T-helper 2 cell treated with Interferon-gamma antibody and Interleukin-4, amounts not matched to agents 5 μg/mL and 100 μg/mL, for 36 hours (primary cell): ENCODE data around the gene GPX4.

Experiments
- DNase-seq: peaks from one replicate; pipeline ENCODE4 v3.0.0; 2021; ENCODE audit warnings: low spot score
- H3K27ac Mint-ChIP-seq: one replicate; pipeline ENCODE4 v1.8.0; 2021; ENCODE audit warnings: mild to moderate bottlenecking, mixed read lengths
- H3K27me3 Mint-ChIP-seq: one replicate; pipeline ENCODE4 v1.8.0; 2021; ENCODE audit warnings: low read depth, mixed read lengths
- H3K36me3 Mint-ChIP-seq: one replicate; pipeline ENCODE4 v1.8.0; 2021; ENCODE audit warnings: low read depth, mixed read lengths
- H3K4me1 Mint-ChIP-seq: one replicate; pipeline ENCODE4 v1.8.0; 2021; ENCODE audit warnings: low read depth, mixed read lengths
- H3K4me3 Mint-ChIP-seq: one replicate; pipeline ENCODE4 v1.8.0; 2022; ENCODE audit warnings: mild to moderate bottlenecking, moderate library complexity, mixed read lengths
- H3K9me3 Mint-ChIP-seq: one replicate; pipeline ENCODE4 v1.8.0; 2021; ENCODE audit warnings: mixed read lengths

GPX4 gene

GRCh38 chr19:1094978-1095701 is 8.7 kb upstream of the GPX4 start, which contains the start of gene POLR2E:
POLR2E (minus strand) TSS chr19:1095375; CDS start chr19:1095315, 60 bp downstream.
- Mint-ChIP-seq H3K4me3 (peak within 1 kb of the TSS; percentile 92), H3K27me3 (no peaks in the 10 kb centered on the region), H3K4me1 (peaks cover 28% of the 10 kb centered on the region), H3K27ac (peak within 1 kb of the TSS; percentile 88), H3K9me3 (peaks cover 6% of the 10 kb centered on the region), H3K36me3 (peaks cover 21% of the 10 kb centered on the region)
- peak; percentile 97 for DNase-seq

DNA sequence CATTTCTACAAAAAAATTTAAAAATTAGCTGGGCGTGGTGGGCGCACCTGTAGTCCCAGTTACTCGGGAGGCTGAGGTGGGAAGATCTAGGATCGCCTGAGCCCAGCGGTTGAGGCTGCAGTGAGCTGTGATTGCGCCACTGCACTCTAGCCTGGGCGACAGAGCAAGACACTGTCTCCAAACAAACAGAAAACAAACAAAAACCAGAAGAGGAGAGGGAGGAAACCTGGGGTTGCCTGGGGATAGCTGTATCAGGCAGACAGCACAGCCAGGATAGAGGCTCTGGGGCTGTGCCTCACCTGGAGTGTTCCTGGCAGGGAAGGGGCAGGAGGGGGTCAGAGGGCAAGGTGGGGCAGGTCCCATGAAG is 6.0 kb upstream of the GPX4 start:
- Mint-ChIP-seq H3K36me3 (peaks cover 17% of the 10 kb centered on the region), H3K27me3 (no peaks in the 10 kb centered on the region), H3K27ac (peak overlapping the region; percentile 58), H3K4me3 (no peak overlapping the region), H3K4me1 (peaks cover 39% of the 10 kb centered on the region), H3K9me3 (peaks cover 6% of the 10 kb centered on the region)
- DNase-seq, result no peak

GRCh38 chr19:1098177-1099051 is 5.4 kb upstream of the GPX4 start:
- no peak for DNase-seq

GRCh38 chr19:1101337-1101698 is 2.5 kb upstream of the GPX4 start:
- DNase-seq, result no peak
- Mint-ChIP-seq H3K4me3 (peak overlapping the region; percentile 54), H3K27me3 (no peaks in the 10 kb centered on the region), H3K4me1 (peaks cover 29% of the 10 kb centered on the region), H3K27ac (peak overlapping the region; percentile 78), H3K36me3 (peaks cover 6% of the 10 kb centered on the region), H3K9me3 (peaks cover 6% of the 10 kb centered on the region)

More at GRCh38 chr19:1098177-1099051, 5.4 kb upstream of the GPX4 start:
- Mint-ChIP-seq H3K4me3 (peak overlapping the region; percentile 9), H3K27me3 (no peaks in the 10 kb centered on the region), H3K36me3 (peaks cover 11% of the 10 kb centered on the region), H3K4me1 (peaks cover 40% of the 10 kb centered on the region), H3K9me3 (peaks cover 6% of the 10 kb centered on the region), H3K27ac (peak overlapping the region; percentile 58)

DNA sequence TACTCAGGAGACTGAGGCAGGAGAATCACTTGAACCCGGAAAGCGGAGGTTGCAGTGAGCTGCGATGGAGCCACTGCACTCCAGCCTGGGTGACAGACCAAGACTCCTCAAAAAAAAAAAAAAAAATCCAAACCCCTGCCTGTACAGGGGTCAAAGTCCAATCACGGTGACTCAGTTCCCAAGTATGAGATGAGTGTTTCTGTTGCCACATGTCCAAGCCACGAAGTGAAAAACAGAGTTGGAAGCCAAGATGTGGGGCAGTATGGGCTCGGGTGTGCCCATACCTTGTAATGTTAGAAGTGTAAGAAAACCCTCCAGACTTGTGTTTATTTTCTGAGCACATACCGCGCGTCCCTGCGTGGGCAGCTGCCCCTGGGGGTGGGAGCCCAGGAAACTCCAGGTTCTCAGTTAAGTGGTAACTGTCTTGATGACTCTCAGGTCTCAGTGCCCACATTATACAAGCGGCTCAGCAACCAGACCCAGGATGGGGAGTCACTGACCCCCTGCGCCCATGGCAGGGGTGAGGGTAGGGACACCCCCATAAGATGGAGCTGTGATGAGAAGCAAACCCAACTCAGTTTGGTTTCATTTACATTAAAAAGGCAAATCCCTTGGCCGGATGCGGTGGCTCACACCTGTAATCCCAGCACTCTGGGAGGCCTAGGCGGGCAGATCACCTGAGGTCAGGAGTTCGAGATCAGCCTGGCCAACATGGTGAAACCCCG is 1.2 kb upstream of the GPX4 start:
- Mint-ChIP-seq H3K36me3 (peaks cover 7% of the 10 kb centered on the region), H3K4me1 (peaks cover 29% of the 10 kb centered on the region), H3K27ac (peak overlapping the region; percentile 75), H3K4me3 (peak overlapping the region; percentile 63), H3K27me3 (no peaks in the 10 kb centered on the region), H3K9me3 (peaks cover 6% of the 10 kb centered on the region)
- DNase-seq, result peak; percentile 88

GRCh38 chr19:1103132-1103707 is 574 bp upstream of the GPX4 start:
- DNase-seq, result no peak
- Mint-ChIP-seq H3K27me3 (no peaks in the 10 kb centered on the region), H3K9me3 (peaks cover 6% of the 10 kb centered on the region), H3K27ac (peak overlapping the region; percentile 75), H3K36me3 (peaks cover 7% of the 10 kb centered on the region), H3K4me1 (peaks cover 24% of the 10 kb centered on the region), H3K4me3 (peak overlapping the region; percentile 63)

DNA sequence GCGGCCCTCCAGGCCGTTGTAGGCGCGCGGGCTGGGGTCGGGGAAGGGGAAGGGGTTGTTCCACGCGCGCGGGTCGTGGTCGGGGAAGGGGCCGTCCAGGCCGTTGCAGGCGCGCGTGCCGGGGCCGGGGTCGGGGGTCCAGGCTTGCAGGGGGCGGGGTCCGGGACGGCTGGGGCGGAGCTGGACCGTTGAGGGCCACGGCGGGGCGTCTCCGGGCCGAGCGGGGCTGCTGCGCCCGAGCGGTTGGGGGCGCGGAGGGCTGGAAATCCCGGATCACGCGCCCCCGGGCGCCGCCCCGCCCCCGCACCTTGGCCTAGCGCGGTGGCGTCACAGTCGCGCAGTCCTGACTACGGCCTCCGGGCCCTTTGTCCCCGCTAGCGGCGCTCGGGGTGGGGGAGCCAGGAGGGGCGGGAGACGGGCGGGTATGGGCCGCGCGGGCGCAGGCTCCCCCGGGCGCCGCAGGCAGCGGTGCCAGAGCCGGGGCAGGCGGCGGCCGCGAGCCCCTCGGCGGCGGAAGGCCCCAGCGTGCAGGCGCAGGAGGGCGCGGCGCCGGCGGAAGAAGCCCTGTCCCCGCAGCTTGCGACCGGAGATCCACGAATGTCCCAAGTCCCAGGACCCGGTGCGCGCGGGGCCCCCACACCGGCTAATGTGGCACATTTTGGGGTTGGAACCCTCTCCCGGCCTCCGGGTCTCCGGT is 665 bp downstream of the GPX4 start:
- Mint-ChIP-seq H3K4me3 (peak overlapping the region; percentile 73), H3K27me3 (no peaks in the 10 kb centered on the region), H3K27ac (peak overlapping the region; percentile 49), H3K36me3 (peaks cover 5% of the 10 kb centered on the region), H3K4me1 (peaks cover 17% of the 10 kb centered on the region), H3K9me3 (peaks cover 6% of the 10 kb centered on the region)
- peak; percentile 81 for DNase-seq

- Mint-ChIP-seq H3K9me3 (no peaks in the 10 kb centered on the region), H3K27me3 (no peaks in the 10 kb centered on the region), H3K27ac (peak overlapping the region; percentile 49), H3K4me1 (peaks cover 15% of the 10 kb centered on the region), H3K36me3 (peaks cover 1% of the 10 kb centered on the region), H3K4me3 (peak overlapping the region; percentile 73)
- no peak for DNase-seq
Measured at GRCh38 chr19:1105008-1105872, 1.4 kb downstream of the GPX4 start.

- H3K4me3 Mint-ChIP-seq, result peak overlapping the region; percentile 54
- DNase-seq, result no peak
- H3K27me3 Mint-ChIP-seq, result no peaks in the 10 kb centered on the region
- H3K27ac Mint-ChIP-seq, result peak overlapping the region; percentile 45
- peaks cover 15% of the 10 kb centered on the region for H3K4me1 Mint-ChIP-seq
- H3K36me3 Mint-ChIP-seq, result peaks cover 1% of the 10 kb centered on the region
- H3K9me3 Mint-ChIP-seq, result no peaks in the 10 kb centered on the region
Measured at GRCh38 chr19:1105873-1106840, 2.4 kb downstream of the GPX4 start.

DNA sequence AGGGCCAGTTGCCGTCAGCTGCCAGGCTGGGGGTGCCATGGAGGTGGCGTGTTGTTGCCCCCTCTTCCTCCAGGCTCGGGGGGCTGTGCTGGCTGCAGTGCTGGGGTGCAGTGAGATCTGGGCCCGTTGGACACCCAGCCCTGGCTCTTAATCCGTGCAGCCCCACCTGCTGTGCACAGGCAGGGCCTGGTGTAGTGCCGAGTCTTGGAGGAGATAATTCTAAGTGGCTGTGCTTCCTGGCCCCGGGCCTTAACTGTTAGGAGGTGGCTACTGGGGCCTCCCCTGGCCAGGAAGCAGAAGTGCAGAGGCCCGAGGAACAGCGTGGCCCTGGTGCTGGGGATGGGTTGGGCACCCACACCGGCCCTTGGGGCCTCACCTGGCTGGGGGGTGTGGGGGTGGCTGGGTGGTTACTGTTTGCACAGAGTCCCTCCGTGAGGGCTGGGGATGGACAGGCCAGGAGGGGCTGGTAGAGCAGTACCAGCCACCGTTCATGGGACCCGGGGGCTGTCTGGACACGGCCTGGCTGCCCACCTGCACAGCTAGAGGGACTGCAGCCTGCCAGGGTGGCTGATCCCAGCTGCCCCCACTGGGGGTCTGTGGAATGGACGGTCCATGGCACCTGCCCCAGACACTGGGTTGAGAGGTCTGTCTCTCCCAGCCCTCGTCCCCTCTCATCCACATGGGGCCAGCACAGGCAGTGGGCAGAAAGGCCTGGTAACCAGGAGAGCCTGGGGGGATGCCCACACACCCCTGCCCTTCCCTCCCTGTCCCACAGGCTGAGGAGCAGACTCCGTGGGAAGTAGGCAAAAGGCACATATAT is 3.3 kb downstream of the GPX4 start:
- Mint-ChIP-seq H3K4me1 (peaks cover 9% of the 10 kb centered on the region), H3K9me3 (no peaks in the 10 kb centered on the region), H3K36me3 (peaks cover 1% of the 10 kb centered on the region), H3K4me3 (peak overlapping the region; percentile 26), H3K27me3 (no peaks in the 10 kb centered on the region), H3K27ac (no peak overlapping the region)
- no peak for DNase-seq

- no peak for DNase-seq
- Mint-ChIP-seq H3K36me3 (peaks cover 3% of the 10 kb centered on the region), H3K4me3 (no peak overlapping the region), H3K27ac (no peak overlapping the region), H3K9me3 (no peaks in the 10 kb centered on the region), H3K4me1 (peaks cover 5% of the 10 kb centered on the region), H3K27me3 (no peaks in the 10 kb centered on the region)
Measured at GRCh38 chr19:1107661-1108261, 4.0 kb downstream of the GPX4 start.
